WI38 (cell line): ENCODE data around the gene IZUMO4.
A peak's percentile ranks its signal among the peaks of the same experiment; 100 is the strongest.

ENCODE experiments used
- H3K4me3 ChIP-seq: 2 replicates; pipeline ENCODE4 v1.5.1; 2011; ENCODE audit warnings: low read depth, mild to moderate bottlenecking, control low read depth, low read length
- CTCF ChIP-seq: IDR thresholded peaks from 2 replicates; pipeline ENCODE4 v1.5.1; 2012; ENCODE audit warnings: low read depth, mild to moderate bottlenecking, control low read depth, low read length

Gene IZUMO4

GRCh38 chr19:2050349-2050990, 46.2 kb upstream of the IZUMO4 start:
- TF ChIP-seq CTCF: no peak
- H3K4me3 ChIP-seq: peak overlapping the region; percentile 84

GRCh38 chr19:2050991-2051772, 45.5 kb upstream of the IZUMO4 start, which contains the start of gene MKNK2:
TSS of gene MKNK2 (minus strand) at chr19:2051244. CDS start at chr19:2050851, 393 bp downstream.
- peak within 1 kb of the TSS; percentile 84 for H3K4me3 ChIP-seq
- TF ChIP-seq CTCF: 0 out of 2 replicates have a peak, but pooled peaks have one; percentile 10

GRCh38 chr19:2051773-2052704, 44.7 kb upstream of the IZUMO4 start:
- TF ChIP-seq CTCF: no peak
- no peak overlapping the region for H3K4me3 ChIP-seq

- H3K4me3 ChIP-seq: no peak overlapping the region
- TF ChIP-seq CTCF: no peak
These were observed 42.9 kb upstream of the IZUMO4 start for GRCh38 chr19:2053601-2054389.

- H3K4me3 ChIP-seq: no peak overlapping the region
- no peak for TF ChIP-seq CTCF
These were observed 42.0 kb upstream of the IZUMO4 start for GRCh38 chr19:2054763-2055162.

- H3K4me3 ChIP-seq: peak overlapping the region; percentile 20; the same call in 1 of the 2 replicates
These were observed 40.5 kb upstream of the IZUMO4 start for GRCh38 chr19:2055931-2056836.

More at GRCh38 chr19:2055931-2056836, 40.5 kb upstream of the IZUMO4 start:
- TF ChIP-seq CTCF: no peak
